WI38 (cell line): ENCODE data around the gene ALCAM.

Experiments used
- H3K4me3 ChIP-seq: 2 replicates; pipeline ENCODE4 v1.5.1; 2011; ENCODE audit warnings: low read depth, mild to moderate bottlenecking, control low read depth, low read length
- TF ChIP-seq, protein P1 (sequence below): IDR thresholded peaks from 2 replicates; pipeline ENCODE4 v1.5.1; 2012; ENCODE audit warnings: low read depth, mild to moderate bottlenecking, control low read depth, low read length

ALCAM gene

DNA sequence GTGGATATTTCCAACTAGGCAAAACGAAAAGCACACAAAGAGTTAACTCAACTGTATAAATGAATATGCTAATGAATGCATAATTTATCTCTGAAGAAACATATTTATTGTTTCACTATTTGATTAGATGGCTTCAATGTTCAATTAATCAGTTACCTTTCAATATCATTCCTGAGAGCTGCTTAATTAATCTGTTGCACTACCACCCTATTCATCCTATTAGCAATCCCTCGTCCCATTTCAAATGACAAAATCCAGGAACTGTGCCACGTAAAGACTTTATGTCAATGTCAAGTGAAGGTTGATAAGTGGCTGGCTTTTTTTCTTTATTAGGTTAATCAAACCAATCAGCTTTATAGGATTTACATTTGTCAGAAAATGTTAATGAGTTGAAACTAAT lies 82.7 kb downstream of the ALCAM start:
- TF ChIP-seq, protein P1, sequence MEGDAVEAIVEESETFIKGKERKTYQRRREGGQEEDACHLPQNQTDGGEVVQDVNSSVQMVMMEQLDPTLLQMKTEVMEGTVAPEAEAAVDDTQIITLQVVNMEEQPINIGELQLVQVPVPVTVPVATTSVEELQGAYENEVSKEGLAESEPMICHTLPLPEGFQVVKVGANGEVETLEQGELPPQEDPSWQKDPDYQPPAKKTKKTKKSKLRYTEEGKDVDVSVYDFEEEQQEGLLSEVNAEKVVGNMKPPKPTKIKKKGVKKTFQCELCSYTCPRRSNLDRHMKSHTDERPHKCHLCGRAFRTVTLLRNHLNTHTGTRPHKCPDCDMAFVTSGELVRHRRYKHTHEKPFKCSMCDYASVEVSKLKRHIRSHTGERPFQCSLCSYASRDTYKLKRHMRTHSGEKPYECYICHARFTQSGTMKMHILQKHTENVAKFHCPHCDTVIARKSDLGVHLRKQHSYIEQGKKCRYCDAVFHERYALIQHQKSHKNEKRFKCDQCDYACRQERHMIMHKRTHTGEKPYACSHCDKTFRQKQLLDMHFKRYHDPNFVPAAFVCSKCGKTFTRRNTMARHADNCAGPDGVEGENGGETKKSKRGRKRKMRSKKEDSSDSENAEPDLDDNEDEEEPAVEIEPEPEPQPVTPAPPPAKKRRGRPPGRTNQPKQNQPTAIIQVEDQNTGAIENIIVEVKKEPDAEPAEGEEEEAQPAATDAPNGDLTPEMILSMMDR = no peak
- H3K4me3 ChIP-seq = no peak overlapping the region

DNA sequence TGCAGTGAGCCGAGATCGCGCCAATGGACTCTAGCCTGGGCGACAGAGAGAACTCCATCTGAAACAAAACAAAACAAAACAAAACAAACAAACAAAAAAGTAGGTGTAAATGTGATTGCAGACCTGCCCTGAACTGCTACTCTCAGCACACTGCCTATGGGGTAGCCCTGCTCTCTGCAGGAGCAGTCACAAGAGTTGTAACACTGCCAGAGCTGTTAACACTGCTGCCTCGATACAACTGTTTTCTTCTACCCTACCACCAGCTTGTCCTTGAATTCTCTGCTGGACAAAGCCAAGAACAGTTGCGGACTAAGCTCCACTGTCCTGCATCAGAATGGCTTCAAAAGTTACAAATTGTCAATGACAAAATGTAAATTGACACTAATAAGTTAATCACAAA lies 89.3 kb downstream of the ALCAM start:
- TF ChIP-seq, protein P1 = no peak
- no peak overlapping the region for H3K4me3 ChIP-seq

DNA sequence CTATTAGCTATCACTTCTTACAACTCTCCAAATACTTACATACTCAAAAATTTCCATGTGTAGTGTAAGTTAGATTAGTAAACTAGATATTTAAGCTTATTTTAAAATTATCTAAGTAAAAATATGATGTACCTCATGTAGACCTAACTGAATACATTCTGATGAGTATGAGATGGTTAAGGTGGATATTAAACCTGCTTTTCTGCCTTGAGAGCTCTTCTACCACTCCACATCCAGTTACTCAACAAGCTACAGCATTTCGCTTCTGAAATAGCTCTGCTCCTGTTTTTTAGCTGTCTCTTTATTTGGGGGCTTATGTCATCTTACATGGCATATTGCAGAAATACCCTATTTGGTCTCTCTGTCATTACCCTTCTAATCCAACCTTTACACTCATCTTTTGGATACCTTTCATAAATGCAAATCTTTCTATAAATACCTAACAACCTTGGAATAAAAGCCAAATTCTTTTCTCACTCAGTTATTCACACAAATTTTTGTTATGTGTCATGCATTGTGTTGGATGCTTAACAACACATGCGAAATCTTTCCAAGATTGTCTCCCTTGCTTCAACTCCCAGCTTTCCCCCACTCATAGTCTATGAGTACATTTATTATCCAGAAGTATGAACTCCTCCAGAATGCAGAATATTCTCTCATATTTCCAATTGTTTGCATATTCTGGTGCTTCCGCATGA lies 92.0 kb downstream of the ALCAM start:
- H3K4me3 ChIP-seq = no peak overlapping the region
- TF ChIP-seq, protein P1 = no peak

DNA sequence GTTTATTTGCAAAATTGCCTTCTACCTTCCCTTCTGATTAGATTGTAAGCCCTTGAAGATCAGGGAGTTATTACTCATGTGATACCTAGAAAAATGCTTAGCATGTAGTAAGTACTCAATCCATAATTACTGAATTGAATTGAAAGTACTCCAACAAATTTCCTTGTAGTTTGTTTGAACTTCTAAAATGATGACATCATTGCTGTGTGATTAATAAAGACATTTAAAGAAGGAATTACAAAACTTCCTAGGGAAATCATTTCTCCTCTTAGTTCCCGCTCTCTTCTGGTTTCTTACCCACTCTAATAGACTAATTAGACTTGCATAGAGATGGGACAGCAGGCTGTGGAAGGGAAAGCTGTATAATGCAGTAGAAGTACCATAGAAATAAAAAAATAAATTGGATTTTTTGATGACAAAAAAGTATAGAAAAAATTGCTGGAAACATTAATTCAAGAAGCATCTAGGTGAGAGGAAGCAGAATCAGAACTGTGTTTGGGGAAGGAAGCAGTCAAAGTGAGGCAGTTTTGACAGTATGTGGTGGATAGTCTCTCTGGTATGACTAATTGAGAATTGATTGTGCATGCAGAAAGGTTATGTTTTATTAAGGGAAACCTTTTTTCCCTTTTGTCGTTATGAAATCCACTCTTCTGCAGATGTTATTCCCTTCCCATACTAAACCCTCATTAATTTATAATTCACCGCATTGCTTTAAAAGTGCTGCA lies 93.0 kb downstream of the ALCAM start:
- TF ChIP-seq, protein P1 = no peak
- no peak overlapping the region for H3K4me3 ChIP-seq

DNA sequence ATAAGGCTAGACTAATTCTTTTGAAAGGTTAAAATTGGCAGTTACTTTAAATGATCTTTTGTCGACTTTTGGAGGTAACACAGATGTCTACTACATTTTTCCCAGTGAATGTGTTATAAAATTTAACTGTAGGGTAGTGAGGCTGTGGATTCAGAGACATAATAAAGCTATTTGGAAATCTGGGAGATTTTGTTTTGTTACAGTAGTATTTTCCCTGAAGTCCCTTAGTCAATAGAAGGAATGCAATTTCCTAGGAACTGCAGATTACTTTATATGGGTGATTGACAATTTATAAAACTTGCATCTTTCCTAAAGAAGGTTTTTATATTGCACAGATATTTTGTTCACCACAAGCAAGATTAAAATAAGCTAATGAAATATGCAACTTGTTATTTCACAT lies 96.9 kb downstream of the ALCAM start:
- TF ChIP-seq, protein P1 = no peak
- no peak overlapping the region for H3K4me3 ChIP-seq

DNA sequence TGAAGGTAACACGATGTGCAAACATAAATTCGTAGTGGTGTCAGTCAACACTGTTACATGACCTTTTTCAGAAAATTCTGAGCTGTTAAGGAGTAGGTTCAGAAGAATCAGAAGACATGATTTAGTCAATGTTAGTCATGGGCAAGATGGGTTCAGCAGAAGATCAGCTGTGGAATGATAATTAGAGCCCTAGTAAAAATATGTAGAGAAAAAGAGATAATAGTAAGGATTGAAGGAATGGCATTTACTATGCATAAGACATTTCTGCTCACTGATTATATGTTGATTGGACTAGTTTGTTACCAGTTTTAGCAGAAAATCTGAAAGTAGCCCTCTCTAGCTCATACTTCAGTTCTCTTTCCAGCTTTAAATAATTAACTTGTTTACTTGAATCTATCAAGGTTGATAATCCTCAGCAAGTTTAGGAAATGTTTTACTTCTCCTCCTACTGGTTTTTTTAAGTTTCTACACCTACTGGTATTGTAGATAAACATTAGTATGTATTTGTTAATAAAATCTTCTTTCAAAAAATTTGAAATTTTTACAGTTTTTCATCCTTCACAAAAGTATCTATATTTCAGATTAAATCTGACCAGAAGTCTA lies 98.6 kb downstream of the ALCAM start:
- no peak overlapping the region for H3K4me3 ChIP-seq
- TF ChIP-seq, protein P1 = no peak

DNA sequence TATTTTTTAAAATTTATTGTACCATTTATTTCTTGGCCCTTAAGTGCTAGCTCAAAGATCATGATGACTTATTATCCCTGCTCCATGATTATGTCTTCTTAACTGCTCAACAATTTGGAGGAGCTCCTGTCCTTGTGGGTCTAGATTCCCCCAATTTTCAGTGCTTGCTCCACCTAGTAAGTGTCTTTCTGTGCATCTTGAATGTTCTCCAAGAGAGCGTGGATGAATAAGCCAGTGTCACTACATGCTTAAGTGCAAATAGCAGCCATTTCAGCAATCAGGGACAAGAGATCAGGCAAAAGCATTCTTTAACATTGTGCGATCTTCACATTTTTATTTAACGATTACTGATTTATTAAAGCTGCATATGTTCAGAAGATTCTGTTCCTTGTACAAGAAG lies 99.4 kb downstream of the ALCAM start:
- TF ChIP-seq, protein P1 = no peak
- H3K4me3 ChIP-seq = no peak overlapping the region
